Lower lobe of right lung (tissue), 2 donors: ENCODE results near the gene VCX3B. TPM values are rescaled to one million over a fixed set of nuclear protein-coding genes. Genes with fewer than 3 reads are reported as not detected.
"Not testable (repeated sequence)": the region's sequence is repeated elsewhere in the genome, so short reads cannot be mapped to it uniquely, and the experiment has no call there.

ENCODE experiments used
- ATAC-seq, 2 donors: fragments of 200-7000 bp; cut with Tn5 transposase; one replicate each; pipeline ENCODE4 v1.9.1; 2020 to 2022; ENCODE audit warnings: mild to moderate bottlenecking in 2 of 2, moderate library complexity in 2 of 2
- DNase-seq: peaks from one replicate; pipeline ENCODE4 v3.0.0-alpha.2; 2020
- H3K27ac ChIP-seq: fragments of 200-600 bp; one replicate; pipeline ENCODE4 v1.8.0; 2022
- H3K27me3 ChIP-seq: fragments of 200-600 bp; one replicate; pipeline ENCODE4 v1.8.0; 2022; ENCODE audit warnings: low read depth
- H3K36me3 ChIP-seq: fragments of 200-600 bp; one replicate; pipeline ENCODE4 v1.8.0; 2022; ENCODE audit warnings: mild to moderate bottlenecking
- H3K4me1 ChIP-seq: fragments of 200-600 bp; one replicate; pipeline ENCODE4 v1.8.0; 2022
- H3K4me3 ChIP-seq: fragments of 200-600 bp; one replicate; pipeline ENCODE4 v1.8.0; 2022; ENCODE audit warnings: mild to moderate bottlenecking
- H3K9me3 ChIP-seq: fragments of 200-600 bp; one replicate; pipeline ENCODE4 v1.8.0; 2022
- intact Hi-C: fragments of 100-400 bp; cut with DNase I; formaldehyde crosslinking; loops from one replicate; pipeline ENCODE4 v1.11.0; 2022
- long read RNA-seq: library from polyadenylated mRNA; unstranded; transcript quantifications from one replicate; pipeline ENCODE4 v2.0.0, GENCODE V29; 2021
- total RNA-seq: library from RNA; stranded (reverse); fragmentation: NEBNext Ultra II Directional; extraction: Animal tissue kit (Norgen Biotek cat#: 25700); gene quantifications from one replicate; pipeline ENCODE4 v1.2.1, GENCODE V29; 2021
- TF ChIP-seq, protein P1 (sequence below): fragments of 200-600 bp; IDR thresholded peaks from one replicate; pipeline ENCODE4 v1.8.0; 2022; ENCODE audit warnings: antibody characterized with exemption, mild to moderate bottlenecking
- donor health status: DM: no; HTN: yes; CAD: no; lungs with severe emphysema.

Gene VCX3B
- total RNA-seq, result not detected
- long read RNA-seq, result 0 reads

DNA sequence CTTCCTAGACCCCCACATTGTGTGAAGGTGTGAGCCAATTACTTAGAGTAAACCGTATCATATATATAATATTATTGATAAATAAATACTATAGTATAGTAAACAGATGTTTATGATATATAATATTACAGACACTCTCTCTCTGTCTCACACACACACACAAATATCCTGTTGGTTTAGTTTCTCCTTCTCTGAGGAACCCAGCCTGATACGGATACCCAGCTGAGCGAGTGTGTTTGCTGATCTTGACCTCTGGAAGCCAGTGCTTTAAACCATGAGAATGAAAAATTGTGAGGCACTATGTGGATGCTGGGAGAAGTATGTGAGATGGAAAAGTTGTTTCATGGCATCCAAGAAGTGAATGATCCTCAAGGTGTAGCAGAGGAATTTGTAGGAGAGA lies at the start of gene VCX3B:
Gene VCX3B (plus strand): TSS at position 301 of the 400 bp plus-strand sequence. CDS start 621 bp downstream, outside the sequence.
- H3K4me3 ChIP-seq, H3K27ac ChIP-seq, DNase-seq, H3K36me3 ChIP-seq, ATAC-seq, intact Hi-C loops, H3K27me3 ChIP-seq, H3K9me3 ChIP-seq, H3K4me1 ChIP-seq: not testable (repeated sequence)

DNA sequence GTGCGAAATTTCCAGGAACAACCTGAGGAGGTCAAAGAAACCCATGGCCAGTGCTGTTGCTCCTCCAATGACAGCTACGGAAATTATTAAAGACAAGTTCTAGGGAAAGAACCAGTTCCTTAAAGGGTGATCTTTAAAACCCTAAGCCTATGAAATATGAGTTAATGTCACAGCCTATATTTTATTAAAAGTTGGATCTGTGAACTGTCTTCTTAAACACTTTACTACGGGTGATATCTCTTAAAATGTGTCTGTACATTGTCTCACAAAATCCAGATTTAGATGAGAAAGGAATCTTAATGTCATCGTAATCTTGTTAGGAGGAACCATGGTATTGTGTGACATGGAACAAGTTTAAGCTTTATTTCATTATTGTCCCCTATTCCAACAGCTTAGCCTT lies 46.3 kb upstream of the VCX3B start:
- no peaks in the 10 kb centered on the region for H3K27me3 ChIP-seq
- no peak for DNase-seq
- no peak overlapping the region for H3K27ac ChIP-seq
- no peak for ATAC-seq
- no peaks in the 10 kb centered on the region for H3K4me1 ChIP-seq
- no peaks in the 10 kb centered on the region for H3K36me3 ChIP-seq
- intact Hi-C loops, result no loop called here
- H3K4me3 ChIP-seq, result no peak overlapping the region
- H3K9me3 ChIP-seq, result no peaks in the 10 kb centered on the region
- TF ChIP-seq, protein P1, sequence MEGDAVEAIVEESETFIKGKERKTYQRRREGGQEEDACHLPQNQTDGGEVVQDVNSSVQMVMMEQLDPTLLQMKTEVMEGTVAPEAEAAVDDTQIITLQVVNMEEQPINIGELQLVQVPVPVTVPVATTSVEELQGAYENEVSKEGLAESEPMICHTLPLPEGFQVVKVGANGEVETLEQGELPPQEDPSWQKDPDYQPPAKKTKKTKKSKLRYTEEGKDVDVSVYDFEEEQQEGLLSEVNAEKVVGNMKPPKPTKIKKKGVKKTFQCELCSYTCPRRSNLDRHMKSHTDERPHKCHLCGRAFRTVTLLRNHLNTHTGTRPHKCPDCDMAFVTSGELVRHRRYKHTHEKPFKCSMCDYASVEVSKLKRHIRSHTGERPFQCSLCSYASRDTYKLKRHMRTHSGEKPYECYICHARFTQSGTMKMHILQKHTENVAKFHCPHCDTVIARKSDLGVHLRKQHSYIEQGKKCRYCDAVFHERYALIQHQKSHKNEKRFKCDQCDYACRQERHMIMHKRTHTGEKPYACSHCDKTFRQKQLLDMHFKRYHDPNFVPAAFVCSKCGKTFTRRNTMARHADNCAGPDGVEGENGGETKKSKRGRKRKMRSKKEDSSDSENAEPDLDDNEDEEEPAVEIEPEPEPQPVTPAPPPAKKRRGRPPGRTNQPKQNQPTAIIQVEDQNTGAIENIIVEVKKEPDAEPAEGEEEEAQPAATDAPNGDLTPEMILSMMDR, result no peak

DNA sequence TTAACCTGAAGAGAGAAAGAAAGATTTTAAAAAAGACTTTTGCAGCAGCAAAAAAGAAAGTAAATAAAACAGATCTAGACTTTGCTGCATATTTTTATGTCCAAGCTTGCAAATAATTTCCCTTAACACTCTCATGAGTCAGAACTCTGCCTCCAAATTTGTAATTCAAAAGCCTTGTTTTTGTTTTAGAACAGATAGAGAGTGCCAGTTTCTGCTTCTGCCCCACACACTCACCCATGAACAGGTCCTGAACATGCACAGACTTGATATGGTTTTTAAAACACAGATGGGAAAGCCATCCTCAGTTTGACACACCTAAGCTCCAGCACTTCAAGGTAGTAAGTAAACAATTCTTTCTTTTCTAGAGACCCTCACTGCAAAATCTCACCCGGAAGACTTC lies 39.7 kb upstream of the VCX3B start:
- no peak overlapping the region for H3K4me3 ChIP-seq
- DNase-seq (no peak), ATAC-seq (no peak)
- no peak overlapping the region for H3K27ac ChIP-seq
- TF ChIP-seq, protein P1, result no peak
- no peaks in the 10 kb centered on the region for H3K36me3 ChIP-seq
- no peaks in the 10 kb centered on the region for H3K9me3 ChIP-seq
- intact Hi-C loops, result no loop called here
- H3K27me3 ChIP-seq, result no peaks in the 10 kb centered on the region
- no peaks in the 10 kb centered on the region for H3K4me1 ChIP-seq

DNA sequence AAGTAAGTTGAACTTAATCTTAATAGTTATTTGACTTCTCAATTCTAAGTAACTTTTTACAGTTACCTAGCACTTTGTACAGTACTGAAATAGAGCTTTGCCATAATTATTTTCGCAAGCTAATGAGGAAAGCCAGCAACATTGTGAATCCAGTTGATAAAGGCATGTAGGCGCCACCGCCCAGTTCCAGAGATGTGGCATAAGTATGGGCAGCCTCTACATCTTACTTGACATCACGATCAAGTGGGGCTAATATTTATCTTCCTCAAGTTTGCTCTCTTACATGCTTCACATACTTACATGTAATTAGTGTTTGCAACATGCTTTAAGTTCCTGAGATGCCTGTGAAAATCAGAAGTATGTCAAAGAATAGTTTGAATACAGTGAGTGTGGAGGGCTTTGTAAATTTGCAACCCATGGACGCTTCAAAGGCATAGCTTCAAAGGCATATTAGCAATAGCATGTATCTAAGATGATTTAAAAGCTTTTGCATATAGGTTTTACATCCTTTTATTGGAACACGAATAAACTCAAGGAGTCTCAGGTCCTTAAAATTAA lies 34.9 kb upstream of the VCX3B start:
- DNase-seq (peak; percentile 40), ATAC-seq (peak; percentile 46 to 94)
- Histone ChIP-seq H3K36me3 (no peaks in the 10 kb centered on the region), H3K4me3 (no peak overlapping the region), H3K27ac (no peak overlapping the region), H3K9me3 (no peaks in the 10 kb centered on the region), H3K4me1 (no peaks in the 10 kb centered on the region), H3K27me3 (no peaks in the 10 kb centered on the region)
- intact Hi-C loops, result no loop called here
- TF ChIP-seq, protein P1, result no peak

DNA sequence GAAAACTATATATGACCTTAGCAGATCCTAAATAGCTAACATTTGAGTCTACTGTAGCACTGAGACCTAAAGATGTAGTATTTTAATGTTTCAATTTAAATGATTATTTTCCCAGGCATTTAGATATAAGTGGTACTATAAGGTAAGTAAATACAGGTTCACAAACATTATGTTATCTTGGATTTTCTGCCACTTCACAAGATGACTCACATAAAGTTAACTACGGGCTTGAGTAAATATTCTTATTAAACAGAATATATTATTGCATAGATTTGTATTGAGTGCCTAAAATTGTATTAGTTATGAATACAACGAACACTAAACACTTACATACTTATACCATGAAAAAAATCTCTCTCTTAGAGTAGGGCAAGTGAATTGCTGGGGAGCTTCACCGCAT lies 34.2 kb upstream of the VCX3B start:
- intact Hi-C loops, result no loop called here
- Histone ChIP-seq H3K9me3 (no peaks in the 10 kb centered on the region), H3K27ac (no peak overlapping the region), H3K27me3 (no peaks in the 10 kb centered on the region), H3K36me3 (no peaks in the 10 kb centered on the region), H3K4me3 (no peak overlapping the region), H3K4me1 (no peaks in the 10 kb centered on the region)
- TF ChIP-seq, protein P1, result no peak
- no peak for DNase-seq
- peak in 1 of 2 donors; percentile 59 for ATAC-seq

DNA sequence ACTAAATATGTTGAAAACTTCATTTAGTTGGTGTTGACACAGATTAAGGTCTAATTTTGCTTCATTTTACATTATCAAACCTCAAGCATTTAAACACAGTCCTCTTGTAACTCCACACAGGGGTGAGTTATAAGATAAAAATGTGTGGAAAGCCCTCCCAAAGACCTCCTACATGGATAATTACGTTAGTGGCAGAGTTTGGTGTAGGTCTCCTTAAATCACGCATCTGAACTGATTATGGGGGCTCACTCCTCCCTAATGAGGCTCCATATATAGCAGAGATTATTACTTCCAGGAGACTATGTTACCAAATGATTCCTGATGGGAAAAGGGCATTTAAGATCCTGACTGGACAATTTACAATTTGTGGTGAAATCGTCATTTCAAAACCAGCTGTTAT lies 32.2 kb upstream of the VCX3B start:
- Histone ChIP-seq H3K4me3 (no peak overlapping the region), H3K9me3 (no peaks in the 10 kb centered on the region), H3K36me3 (no peaks in the 10 kb centered on the region), H3K27me3 (no peaks in the 10 kb centered on the region), H3K27ac (no peak overlapping the region), H3K4me1 (no peaks in the 10 kb centered on the region)
- intact Hi-C loops, result no loop called here
- TF ChIP-seq, protein P1, result no peak
- no peak for ATAC-seq
- no peak for DNase-seq
